Liver (tissue), 9 donors: ENCODE data around the gene IFNG-AS1. TPM values are rescaled to one million over a fixed set of nuclear protein-coding genes. Genes with fewer than 3 reads are reported as not detected.

Source experiments
- DNase-seq: peaks from one replicate; pipeline ENCODE4 v3.0.0-alpha.2; 2017; ENCODE audit warnings: low spot score
- H3K27ac ChIP-seq, 2 donors: one replicate each; pipeline ENCODE4 v1.7.0; 2013; ENCODE audit warnings: inconsistent platforms in 2 of 2, low read length in 2 of 2, control low read depth in 1 of 2, low read depth in 1 of 2, mild to moderate bottlenecking in 1 of 2
- H3K27me3 ChIP-seq, 4 donors: one replicate each; pipeline versions ENCODE4 v1.6.1 to v1.7.0; 2013; ENCODE audit warnings: low read length in 3 of 4, inconsistent platforms in 1 of 4, mild to moderate bottlenecking in 1 of 4, moderate library complexity in 1 of 4; ENCODE audit not compliant: control insufficient read depth in 4 of 4, insufficient read depth in 4 of 4
- H3K36me3 ChIP-seq, 4 donors: one replicate each; pipeline versions ENCODE4 v1.6.1 to v1.7.0; 2013; ENCODE audit warnings: low read length in 3 of 4, mild to moderate bottlenecking in 3 of 4, low read depth in 1 of 4, moderate library complexity in 1 of 4; ENCODE audit not compliant: control insufficient read depth in 4 of 4, insufficient read depth in 3 of 4
- H3K4me1 ChIP-seq, 4 donors: one replicate each; pipeline versions ENCODE4 v1.6.1 to v1.7.0; 2013; ENCODE audit warnings: low read length in 3 of 4, mild to moderate bottlenecking in 3 of 4, moderate library complexity in 1 of 4; ENCODE audit not compliant: control insufficient read depth in 4 of 4, insufficient read depth in 4 of 4
- H3K4me3 ChIP-seq, 3 donors: one replicate each; pipeline versions ENCODE4 v1.6.1 to v1.7.0; 2013; ENCODE audit warnings: low read length in 3 of 3, control low read depth in 1 of 3, low read depth in 1 of 3, mild to moderate bottlenecking in 1 of 3
- H3K9ac ChIP-seq, 2 donors: one replicate each; pipeline ENCODE4 v1.7.0; 2013; ENCODE audit warnings: low read length in 2 of 2, mild to moderate bottlenecking in 2 of 2, moderate library complexity in 2 of 2, control low read depth in 1 of 2, low read depth in 1 of 2
- H3K9me3 ChIP-seq, 4 donors: one replicate each; pipeline versions ENCODE4 v1.6.1 to v1.7.0; 2013; ENCODE audit warnings: low read length in 3 of 4; ENCODE audit not compliant: control insufficient read depth in 4 of 4
- EGR1 ChIP-seq, 2 donors: IDR thresholded peaks; 2 replicates each; pipeline ENCODE4 v1.6.1; 2016 to 2018; ENCODE audit warnings: antibody characterized with exemption in 2 of 2, low read depth in 2 of 2
- FOXA1 ChIP-seq: IDR thresholded peaks from 2 replicates; pipeline ENCODE4 v1.6.1; 2016; ENCODE audit warnings: antibody characterized with exemption
- FOXA2 ChIP-seq: IDR thresholded peaks from 2 replicates; pipeline ENCODE4 v1.6.1; 2016; ENCODE audit warnings: antibody characterized with exemption
- GABPA ChIP-seq, 2 donors: IDR thresholded peaks in 1 of 2; conservative IDR thresholded peaks in 1 of 2; 2 replicates each; pipeline ENCODE4 v1.6.1; 2016; ENCODE audit warnings: antibody characterized with exemption in 2 of 2, mild to moderate bottlenecking in 1 of 2, moderate library complexity in 1 of 2
- HNF4A ChIP-seq, 2 donors: conservative IDR thresholded peaks; 2 replicates each; pipeline ENCODE4 v1.6.1; 2016; ENCODE audit warnings: antibody characterized with exemption in 2 of 2, mild to moderate bottlenecking in 2 of 2
- HNF4G ChIP-seq: IDR thresholded peaks from 2 replicates; pipeline ENCODE4 v1.6.1; 2016; ENCODE audit warnings: antibody characterized with exemption
- JUND ChIP-seq, 2 donors: IDR thresholded peaks; 2 replicates each; pipeline ENCODE4 v1.6.1; 2016; ENCODE audit warnings: antibody characterized with exemption in 2 of 2
- NR2F2 ChIP-seq: IDR thresholded peaks from 2 replicates; pipeline ENCODE4 v1.6.1; 2016; ENCODE audit warnings: antibody characterized with exemption
- RAD21 ChIP-seq, 2 donors: IDR thresholded peaks; 2 replicates each; pipeline ENCODE4 v1.6.1; 2016; ENCODE audit warnings: antibody characterized with exemption in 2 of 2, mild to moderate bottlenecking in 2 of 2
- RXRA ChIP-seq, 2 donors: IDR thresholded peaks; 2 replicates each; pipeline ENCODE4 v1.6.1; 2017 to 2018; ENCODE audit warnings: antibody characterized with exemption in 2 of 2, mild to moderate bottlenecking in 1 of 2
- SP1 ChIP-seq: IDR thresholded peaks from 2 replicates; pipeline ENCODE4 v1.6.1; 2018; ENCODE audit warnings: antibody characterized with exemption, mild to moderate bottlenecking
- YY1 ChIP-seq: IDR thresholded peaks from 2 replicates; pipeline ENCODE4 v1.6.1; 2016; ENCODE audit warnings: antibody characterized with exemption, mild to moderate bottlenecking
- WGBS: extraction: QIAGEN DNeasy Blood & Tissue Kit; methylation state at CpG from one replicate; pipeline ENCODE4 v1.1.7; 2013; 5-methylcytosine and 5-hydroxymethylcytosine counted together
- polyA plus RNA-seq, 2 donors: library from polyadenylated mRNA; stranded (reverse) in 1 of 2; unstranded in 1 of 2; fragments of 200-250 nt in 1 of 2; fragments of >200 nt in 1 of 2; fragmentation: Nextera tagmentation in 1 of 2; extraction: Ambion mirVana in 1 of 2; gene quantifications; one replicate each; pipeline versions ENCODE4 v1.2.1 to v1.2.3, GENCODE V29; 2013 to 2015
- total RNA-seq, 2 donors: library from RNA; depleted of rRNA; stranded (reverse); fragments of >200 nt; gene quantifications; one replicate each; pipeline ENCODE4 v1.2.3, GENCODE V29; 2014
- TF ChIP-seq, protein P1 (sequence below): IDR thresholded peaks from 2 replicates; pipeline ENCODE4 v1.6.1; 2016; ENCODE audit warnings: antibody characterized with exemption, mild to moderate bottlenecking
- TF ChIP-seq, protein P2 (sequence below): fragments of 150-350 bp; IDR thresholded peaks from 2 replicates; pipeline ENCODE4 v1.5.1; 2017; ENCODE audit warnings: improper control_type of control experiment, low read depth, low read length; ENCODE audit not compliant: missing input control
- TF ChIP-seq, protein P3 (sequence below): IDR thresholded peaks from 2 replicates; pipeline ENCODE4 v1.6.1; 2016; ENCODE audit warnings: antibody characterized with exemption
- TF ChIP-seq, protein P4 (sequence below): IDR thresholded peaks from 2 replicates; pipeline ENCODE4 v1.6.1; 2016; ENCODE audit warnings: antibody characterized with exemption
- TF ChIP-seq, protein P5 (sequence below): IDR thresholded peaks from 2 replicates; pipeline ENCODE4 v1.6.1; 2016; ENCODE audit warnings: antibody characterized with exemption
- donor health status: healthy.
- donor health status: healthy.
- donor health status: healthy.
- donor health status: healthy.
- donor health status: healthy.

Gene IFNG-AS1
- total and polyA plus RNA-seq, 4 donors: 0.24 to 1.0 TPM; not detected in 2

DNA sequence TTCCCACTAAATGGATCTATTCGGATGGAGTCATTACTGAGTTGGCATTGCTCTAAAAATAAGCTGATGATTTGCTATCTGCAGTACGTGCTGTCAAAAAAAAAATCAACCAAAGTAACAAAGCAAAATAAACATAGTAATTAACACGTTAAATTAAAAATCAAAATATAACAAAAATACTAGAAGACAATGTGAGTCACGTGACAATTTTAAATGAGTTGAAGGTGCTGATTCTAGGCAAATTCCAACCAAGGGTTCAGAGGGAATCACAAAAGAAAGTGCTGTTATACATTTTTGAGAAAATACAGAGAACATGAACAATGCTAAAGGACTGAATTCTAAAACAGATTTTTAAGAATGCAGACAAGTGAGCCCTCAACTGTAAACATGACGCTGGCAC is 45.2 kb upstream of the IFNG-AS1 start:
- H3K27ac ChIP-seq: no peak overlapping the region
- peaks cover 0 to 3% (median 0%) of the 10 kb centered on the region in 4 donors for H3K4me1 ChIP-seq
- no peak for TF ChIP-seq JUND (IDR thresholded peaks at IDR 0.05)
- TF ChIP-seq NR2F2: no peak
- no peak for TF ChIP-seq RXRA (IDR thresholded peaks at IDR 0.05)
- TF ChIP-seq FOXA1: no peak
- no peak for TF ChIP-seq HNF4A (conservative IDR thresholded peaks at IDR 0.05)
- no peak for TF ChIP-seq FOXA2
- TF ChIP-seq, protein P1, sequence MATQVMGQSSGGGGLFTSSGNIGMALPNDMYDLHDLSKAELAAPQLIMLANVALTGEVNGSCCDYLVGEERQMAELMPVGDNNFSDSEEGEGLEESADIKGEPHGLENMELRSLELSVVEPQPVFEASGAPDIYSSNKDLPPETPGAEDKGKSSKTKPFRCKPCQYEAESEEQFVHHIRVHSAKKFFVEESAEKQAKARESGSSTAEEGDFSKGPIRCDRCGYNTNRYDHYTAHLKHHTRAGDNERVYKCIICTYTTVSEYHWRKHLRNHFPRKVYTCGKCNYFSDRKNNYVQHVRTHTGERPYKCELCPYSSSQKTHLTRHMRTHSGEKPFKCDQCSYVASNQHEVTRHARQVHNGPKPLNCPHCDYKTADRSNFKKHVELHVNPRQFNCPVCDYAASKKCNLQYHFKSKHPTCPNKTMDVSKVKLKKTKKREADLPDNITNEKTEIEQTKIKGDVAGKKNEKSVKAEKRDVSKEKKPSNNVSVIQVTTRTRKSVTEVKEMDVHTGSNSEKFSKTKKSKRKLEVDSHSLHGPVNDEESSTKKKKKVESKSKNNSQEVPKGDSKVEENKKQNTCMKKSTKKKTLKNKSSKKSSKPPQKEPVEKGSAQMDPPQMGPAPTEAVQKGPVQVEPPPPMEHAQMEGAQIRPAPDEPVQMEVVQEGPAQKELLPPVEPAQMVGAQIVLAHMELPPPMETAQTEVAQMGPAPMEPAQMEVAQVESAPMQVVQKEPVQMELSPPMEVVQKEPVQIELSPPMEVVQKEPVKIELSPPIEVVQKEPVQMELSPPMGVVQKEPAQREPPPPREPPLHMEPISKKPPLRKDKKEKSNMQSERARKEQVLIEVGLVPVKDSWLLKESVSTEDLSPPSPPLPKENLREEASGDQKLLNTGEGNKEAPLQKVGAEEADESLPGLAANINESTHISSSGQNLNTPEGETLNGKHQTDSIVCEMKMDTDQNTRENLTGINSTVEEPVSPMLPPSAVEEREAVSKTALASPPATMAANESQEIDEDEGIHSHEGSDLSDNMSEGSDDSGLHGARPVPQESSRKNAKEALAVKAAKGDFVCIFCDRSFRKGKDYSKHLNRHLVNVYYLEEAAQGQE: no peak
- TF ChIP-seq EGR1 (IDR thresholded peaks at IDR 0.05; ENCODE audit: low read depth in 2 of 2): no peak
- TF ChIP-seq SP1: no peak
- TF ChIP-seq, protein P2, sequence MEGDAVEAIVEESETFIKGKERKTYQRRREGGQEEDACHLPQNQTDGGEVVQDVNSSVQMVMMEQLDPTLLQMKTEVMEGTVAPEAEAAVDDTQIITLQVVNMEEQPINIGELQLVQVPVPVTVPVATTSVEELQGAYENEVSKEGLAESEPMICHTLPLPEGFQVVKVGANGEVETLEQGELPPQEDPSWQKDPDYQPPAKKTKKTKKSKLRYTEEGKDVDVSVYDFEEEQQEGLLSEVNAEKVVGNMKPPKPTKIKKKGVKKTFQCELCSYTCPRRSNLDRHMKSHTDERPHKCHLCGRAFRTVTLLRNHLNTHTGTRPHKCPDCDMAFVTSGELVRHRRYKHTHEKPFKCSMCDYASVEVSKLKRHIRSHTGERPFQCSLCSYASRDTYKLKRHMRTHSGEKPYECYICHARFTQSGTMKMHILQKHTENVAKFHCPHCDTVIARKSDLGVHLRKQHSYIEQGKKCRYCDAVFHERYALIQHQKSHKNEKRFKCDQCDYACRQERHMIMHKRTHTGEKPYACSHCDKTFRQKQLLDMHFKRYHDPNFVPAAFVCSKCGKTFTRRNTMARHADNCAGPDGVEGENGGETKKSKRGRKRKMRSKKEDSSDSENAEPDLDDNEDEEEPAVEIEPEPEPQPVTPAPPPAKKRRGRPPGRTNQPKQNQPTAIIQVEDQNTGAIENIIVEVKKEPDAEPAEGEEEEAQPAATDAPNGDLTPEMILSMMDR: no peak
- no peak for TF ChIP-seq YY1
- TF ChIP-seq, protein P3, sequence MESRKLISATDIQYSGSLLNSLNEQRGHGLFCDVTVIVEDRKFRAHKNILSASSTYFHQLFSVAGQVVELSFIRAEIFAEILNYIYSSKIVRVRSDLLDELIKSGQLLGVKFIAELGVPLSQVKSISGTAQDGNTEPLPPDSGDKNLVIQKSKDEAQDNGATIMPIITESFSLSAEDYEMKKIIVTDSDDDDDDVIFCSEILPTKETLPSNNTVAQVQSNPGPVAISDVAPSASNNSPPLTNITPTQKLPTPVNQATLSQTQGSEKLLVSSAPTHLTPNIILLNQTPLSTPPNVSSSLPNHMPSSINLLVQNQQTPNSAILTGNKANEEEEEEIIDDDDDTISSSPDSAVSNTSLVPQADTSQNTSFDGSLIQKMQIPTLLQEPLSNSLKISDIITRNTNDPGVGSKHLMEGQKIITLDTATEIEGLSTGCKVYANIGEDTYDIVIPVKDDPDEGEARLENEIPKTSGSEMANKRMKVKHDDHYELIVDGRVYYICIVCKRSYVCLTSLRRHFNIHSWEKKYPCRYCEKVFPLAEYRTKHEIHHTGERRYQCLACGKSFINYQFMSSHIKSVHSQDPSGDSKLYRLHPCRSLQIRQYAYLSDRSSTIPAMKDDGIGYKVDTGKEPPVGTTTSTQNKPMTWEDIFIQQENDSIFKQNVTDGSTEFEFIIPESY: no peak
- no peak for TF ChIP-seq GABPA (IDR thresholded peaks at IDR 0.05 in 1 of 2, conservative IDR thresholded peaks at IDR 0.05 in 1 of 2)
- TF ChIP-seq HNF4G: no peak
- TF ChIP-seq RAD21 (IDR thresholded peaks at IDR 0.05): no peak
- TF ChIP-seq, protein P4, sequence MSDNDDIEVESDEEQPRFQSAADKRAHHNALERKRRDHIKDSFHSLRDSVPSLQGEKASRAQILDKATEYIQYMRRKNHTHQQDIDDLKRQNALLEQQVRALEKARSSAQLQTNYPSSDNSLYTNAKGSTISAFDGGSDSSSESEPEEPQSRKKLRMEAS: no peak
- H3K9me3 ChIP-seq: no peaks in the 10 kb centered on the region
- peaks cover 0 to 5% (median 2%) of the 10 kb centered on the region in 4 donors for H3K27me3 ChIP-seq
- H3K9ac ChIP-seq: no peak overlapping the region
- no peaks in the 10 kb centered on the region for H3K36me3 ChIP-seq
- 70% methylated on average over 5 of the region's 5 CpGs for WGBS
- no peak for DNase-seq
- no peak overlapping the region for H3K4me3 ChIP-seq

DNA sequence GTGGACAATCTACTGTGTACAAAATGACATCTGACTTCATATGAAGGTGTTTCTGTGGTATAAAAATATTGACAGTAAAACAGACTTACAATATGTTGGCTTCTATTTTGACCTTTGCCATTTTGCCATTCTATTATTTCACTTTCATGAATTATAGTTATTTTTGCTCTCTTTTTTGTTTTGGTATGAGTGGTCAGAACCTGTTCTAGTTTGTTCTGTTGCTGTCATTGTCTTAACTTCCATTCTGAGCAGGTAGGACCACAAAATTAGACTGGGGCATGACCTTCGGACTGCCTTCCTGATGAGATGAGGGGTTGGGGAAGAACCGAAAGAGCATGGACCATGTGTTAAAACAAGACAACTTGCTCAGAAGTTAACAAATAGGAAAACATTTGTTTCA is 36.5 kb upstream of the IFNG-AS1 start:
- no peak for DNase-seq
- no peak overlapping the region for H3K4me3 ChIP-seq
- H3K9me3 ChIP-seq: no peaks in the 10 kb centered on the region
- H3K4me1 ChIP-seq: no peaks in the 10 kb centered on the region
- peaks cover 0 to 2% (median 0%) of the 10 kb centered on the region in 4 donors for H3K27me3 ChIP-seq
- 81% methylated on average over 2 of the region's 2 CpGs for WGBS
- H3K9ac ChIP-seq: no peak overlapping the region
- H3K27ac ChIP-seq: no peak overlapping the region
- no peaks in the 10 kb centered on the region for H3K36me3 ChIP-seq
- TF ChIP-seq GABPA (IDR thresholded peaks at IDR 0.05 in 1 of 2, conservative IDR thresholded peaks at IDR 0.05 in 1 of 2): no peak
- TF ChIP-seq, protein P5, sequence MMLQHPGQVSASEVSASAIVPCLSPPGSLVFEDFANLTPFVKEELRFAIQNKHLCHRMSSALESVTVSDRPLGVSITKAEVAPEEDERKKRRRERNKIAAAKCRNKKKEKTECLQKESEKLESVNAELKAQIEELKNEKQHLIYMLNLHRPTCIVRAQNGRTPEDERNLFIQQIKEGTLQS: no peak
- TF ChIP-seq, protein P3: no peak
- TF ChIP-seq, protein P1: no peak
